Measurements from ENCODE around the gene SULT1C3. TPM values are rescaled to one million over a fixed set of nuclear protein-coding genes. Genes with fewer than 3 reads are reported as not detected.

The SULT1C3 gene
- total and polyA plus RNA-seq, 2 of the 4 experiments (the other 2 are of a cell fraction): not detected

DNA sequence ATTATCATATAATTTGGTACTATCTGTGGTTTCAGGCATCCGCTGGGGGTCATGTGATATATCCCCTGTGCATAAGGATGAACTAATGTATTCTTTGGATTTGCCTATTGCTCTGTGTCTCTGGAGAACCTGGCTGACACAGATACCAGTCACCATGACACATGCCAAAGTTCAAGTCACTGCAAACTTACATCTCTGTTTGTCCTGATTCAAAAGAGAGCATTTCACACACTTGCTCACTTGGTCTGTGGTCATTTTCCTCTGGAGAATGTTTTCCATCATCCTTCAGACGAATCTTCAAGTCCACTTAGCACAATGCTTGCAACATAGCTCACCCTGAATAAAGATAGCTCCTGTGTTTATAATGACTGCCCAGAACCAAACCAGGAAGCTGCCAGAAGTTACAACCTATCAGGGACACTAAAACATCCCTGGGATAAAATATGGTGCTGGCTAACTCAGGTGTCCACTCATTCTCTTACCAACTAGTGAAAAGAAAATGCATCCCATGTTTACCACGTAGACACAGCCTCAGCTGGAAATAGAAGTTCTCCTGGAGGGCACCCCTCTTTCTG, 18.1 kb downstream of the SULT1C3 start:
- no peak overlapping the region for H2BK120ac ChIP-seq (ENCODE audit: low read depth, low read length)
- ATAC-seq (ENCODE audit: low read depth): no peak
- H2BK5ac ChIP-seq (ENCODE audit: low read depth, low read length, poor library complexity, severe bottlenecking): no peak overlapping the region
- no peak overlapping the region for H2BK20ac ChIP-seq (ENCODE audit: low read depth, low read length)
- H3K23ac ChIP-seq (ENCODE audit: low read depth, low read length): no peak overlapping the region
- H4K91ac ChIP-seq (ENCODE audit: insufficient read depth, low read depth, low read length): no peak overlapping the region
- H3K9me3 ChIP-seq (ENCODE audit: control insufficient read depth, insufficient read depth, low read length): no peaks in the 10 kb centered on the region
- no TSS peak for BruUV-seq (replicated peaks)
- no peaks in the 10 kb centered on the region for H3K36me3 ChIP-seq (ENCODE audit: control insufficient read depth, insufficient read depth, low read length)
- no peak overlapping the region for H2AK9ac ChIP-seq (replicated peaks; ENCODE audit: low read depth, low read length, poor library complexity)
- no peak overlapping the region for H3K56ac ChIP-seq (ENCODE audit: extremely low read depth, insufficient read depth, low read length)
- no peak overlapping the region for H2AFZ ChIP-seq (replicated peaks; ENCODE audit: low read length, poor library complexity)
- H4K5ac ChIP-seq (ENCODE audit: low read depth, low read length): no peak overlapping the region
- no peak overlapping the region for H2BK15ac ChIP-seq (ENCODE audit: low read depth, low read length)
- no peaks in the 10 kb centered on the region for H3K4me1 ChIP-seq (ENCODE audit: control insufficient read depth, insufficient read depth, low read length)
- no peak overlapping the region for H4K8ac ChIP-seq (ENCODE audit: low read depth in 2 of 2, low read length in 2 of 2)
- TF ChIP-seq ELK1 (IDR thresholded peaks at IDR 0.05; ENCODE audit: borderline replicate concordance, low read depth, low read length): no peak
- TF ChIP-seq RCOR1 (IDR thresholded peaks at IDR 0.05; ENCODE audit: insufficient replicate concordance, low read length): no peak
- 0 out of 2 replicates have a peak, but pooled peaks have one; percentile 14 for TF ChIP-seq CEBPB (IDR thresholded peaks at IDR 0.05; ENCODE audit: low read depth, low read length)
- TF ChIP-seq MAZ (IDR thresholded peaks at IDR 0.05; ENCODE audit: borderline replicate concordance, low read depth, low read length): no peak
- 0 out of 2 replicates have a peak, but pooled peaks have one; percentile 10 for TF ChIP-seq USF2 (IDR thresholded peaks at IDR 0.05; ENCODE audit: low read depth, low read length)
- no peak overlapping the region for H3K27ac ChIP-seq (ENCODE audit: insufficient read depth, low read length)
- peaks cover 10% of the 10 kb centered on the region for H3K27me3 ChIP-seq (ENCODE audit: control insufficient read depth, insufficient read depth, low read length)
- 0% methylated on average over 1 of the region's 3 CpGs; no CpG with 5 or more reads in 1 of the 2 experiments for WGBS, 2 experiments (ENCODE audit: extremely low coverage in 2 of 2, insufficient read length in 1 of 2)
- no peak overlapping the region for H3K4me3 ChIP-seq (ENCODE audit: insufficient read depth, low read depth, low read length)
- intact Hi-C loops (cut with micrococcal nuclease): no loop called here
- no peaks in the 10 kb centered on the region for H3K9me1 ChIP-seq (ENCODE audit: insufficient read depth, low read length)
- H3K14ac ChIP-seq (replicated peaks; ENCODE audit: low read depth, low read length): no peak overlapping the region
- in situ Hi-C loops (cut with MboI; ENCODE audit: low sequenced_read_pairs): no loop called here
- no peak overlapping the region for H3K4ac ChIP-seq (ENCODE audit: low read depth, low read length)
- dilution Hi-C loops (cut with HindIII; ENCODE audit: low sequenced_read_pairs, unreplicated experiment): no loop called here
- H3K9ac ChIP-seq (ENCODE audit: low read depth, low read length): no peak overlapping the region
- H3K18ac ChIP-seq (ENCODE audit: low read depth, low read length): no peak overlapping the region
- H4K20me1 ChIP-seq (ENCODE audit: insufficient read depth, low read length): no peaks in the 10 kb centered on the region
- no peaks in the 10 kb centered on the region for H3K79me1 ChIP-seq (ENCODE audit: low read depth in 1 of 2, low read length in 2 of 2)
- CTCF ChIA-PET: no interaction called here
- no peak overlapping the region for H2AK5ac ChIP-seq (ENCODE audit: low read depth, low read length)
- no peak overlapping the region for H3K4me2 ChIP-seq (ENCODE audit: low read depth, low read length)
- peak; percentile 33 for DNase-seq
- POLR2A ChIA-PET (ENCODE audit: unreplicated experiment): no interaction called here

All from IMR-90 (cell line).